K562 (cell line): Measurements from ENCODE around the gene ZNF197. TPM values are rescaled to one million over a fixed set of nuclear protein-coding genes. Genes with fewer than 3 reads are reported as not detected.

Source experiments
- ATF4 ChIP-seq: fragments of 450-650 bp; formaldehyde crosslinking; IDR thresholded peaks from 2 replicates; pipeline ENCODE4 v1.4.0; 2022; ENCODE audit warnings: mild to moderate bottlenecking, moderate library complexity
- BRD4 ChIP-seq: fragments of 200-600 bp; sonication (generic); IDR thresholded peaks from 2 replicates; pipeline ENCODE4 v1.6.1; 2017; ENCODE audit warnings: inconsistent platforms
- BRF1 ChIP-seq: IDR thresholded peaks from 3 replicates; pipeline ENCODE4 v1.6.1; 2011; ENCODE audit warnings: borderline replicate concordance, mild to moderate bottlenecking; ENCODE audit not compliant: insufficient read length; ENCODE audit errors: extremely low read depth
- KLF1 ChIP-seq: fragments of 450-650 bp; IDR thresholded peaks from 2 replicates; pipeline ENCODE4 v1.6.1; 2016; ENCODE audit warnings: missing genetic modification characterization, missing compliant biosample characterization
- KLF16 ChIP-seq: IDR thresholded peaks from 2 replicates; pipeline ENCODE4 v1.6.1; 2016; ENCODE audit warnings: antibody characterized with exemption
- MEF2A ChIP-seq: IDR thresholded peaks from 2 replicates; pipeline ENCODE4 v1.6.1; 2011; ENCODE audit warnings: low read depth, mild to moderate bottlenecking, low read length, moderate library complexity; ENCODE audit not compliant: control insufficient read depth
- NR0B1 ChIP-seq: fragments of 450-650 bp; IDR thresholded peaks from one replicate; pipeline ENCODE4 v1.6.1; 2018; ENCODE audit warnings: mild to moderate bottlenecking, moderate library complexity; ENCODE audit not compliant: partially characterized antibody
- PML ChIP-seq: IDR thresholded peaks from 2 replicates; pipeline ENCODE4 v1.6.1; 2012; ENCODE audit warnings: low read length, inconsistent platforms
- POLR2B ChIP-seq: fragments of 450-650 bp; IDR thresholded peaks from 2 replicates; pipeline ENCODE4 v1.6.1; 2018; ENCODE audit warnings: low read depth; ENCODE audit not compliant: partially characterized antibody
- RBBP5 ChIP-seq: fragments of 200-600 bp; sonication (generic); IDR thresholded peaks from 2 replicates; pipeline ENCODE4 v1.6.1; 2012; ENCODE audit warnings: borderline replicate concordance, mild to moderate bottlenecking, low read length, control low read depth, inconsistent platforms; ENCODE audit not compliant: insufficient read depth, poor library complexity, severe bottlenecking
- RERE ChIP-seq: sonication (generic); formaldehyde crosslinking; IDR thresholded peaks from 2 replicates; pipeline ENCODE4 v1.8.0; 2023; ENCODE audit warnings: missing genetic modification reagents, mild to moderate bottlenecking, borderline replicate concordance
- RFX7 ChIP-seq: fragments of 250-450 bp; sonication (Bioruptor Pico); IDR thresholded peaks from 2 replicates; pipeline ENCODE4 v1.5.1; 2021; ENCODE audit warnings: mild to moderate bottlenecking
- SMAD4 ChIP-seq: fragments of 250-450 bp; sonication (Bioruptor Pico); conservative IDR thresholded peaks from 2 replicates; pipeline ENCODE4 v1.8.0; 2021; ENCODE audit warnings: inconsistent platforms, mild to moderate bottlenecking, moderate library complexity
- SMARCB1 ChIP-seq: IDR thresholded peaks from 2 replicates; pipeline ENCODE4 v1.6.1; 2011; ENCODE audit warnings: improper control_type of control experiment, low read depth; ENCODE audit not compliant: insufficient read length
- TBP ChIP-seq: optimal IDR thresholded peaks from 2 replicates; pipeline ENCODE3; 2011; ENCODE audit warnings: low read depth, low read length, improper control_type of control experiment
- YBX1 ChIP-seq: fragments of 450-650 bp; IDR thresholded peaks from 2 replicates; pipeline ENCODE4 v1.7.1; 2016; ENCODE audit warnings: mild to moderate bottlenecking
- ZNF280A ChIP-seq: fragments of 450-650 bp; IDR thresholded peaks from 2 replicates; pipeline ENCODE4 v1.6.1; 2018; ENCODE audit warnings: mild to moderate bottlenecking, low read depth; ENCODE audit not compliant: partially characterized antibody
- ZNF431 ChIP-seq: sonication (generic); formaldehyde crosslinking; IDR thresholded peaks from 2 replicates; pipeline ENCODE4 v1.8.0; 2022; ENCODE audit warnings: mild to moderate bottlenecking, missing genetic modification reagents
- polyA plus RNA-seq, 8 experiments: library from polyadenylated mRNA; depleted of rRNA in 4 of 8; stranded (reverse) in 5 of 8; unstranded in 3 of 8; fragments of >200 nt; fragmentation: Nextera tagmentation in 2 of 8; fragmentation: Illumina TruSeq in 1 of 8; extraction: Ambion mirVana in 2 of 8; extraction: Trizol in 1 of 8; gene quantifications; 2 replicates each; pipeline versions ENCODE4 v1.2.1 to v1.2.3, GENCODE V29; 2011 to 2014; ENCODE audit warnings: inconsistent platforms in 1 of 8, missing spikeins in 1 of 8
- total RNA-seq, 7 experiments: library from RNA; depleted of rRNA in 6 of 7; stranded (reverse); fragments of >200 nt in 6 of 7; fragmentation: Illumina TruSeq in 2 of 7; extraction: Trizol in 2 of 7; gene quantifications; 2 replicates each; pipeline versions ENCODE4 v1.2.1 to v1.2.3, GENCODE V29; 2011 to 2021; ENCODE audit warnings: low replicate concordance in 1 of 7

Gene ZNF197
- total and polyA plus RNA-seq, 9 of the 15 experiments (the other 6 are each of a cell fraction or from before 2014, with no cell fraction given): 3.5 to 19.1 (median 13.7) TPM

GRCh38 chr3:44648564-44649229 is 23.9 kb downstream of the ZNF197 start, which contains the start of gene ZNF35 (continued):
- TF ChIP-seq YBX1 (no peak), KLF16 (no peak), SMARCB1 (no peak), ZNF280A (no peak), RBBP5 (peak; percentile 80), POLR2B (peak; percentile 81), SMAD4 (CRISPR knock-in tag) (0 out of 2 replicates have a peak, but pooled peaks have one; percentile 56), NR0B1 (no peak), RERE (CRISPR knock-in tag) (no peak), BRD4 (0 out of 2 replicates have a peak, but pooled peaks have one; percentile 48), KLF1 (no peak), BRF1 (no peak), ATF4 (0 out of 2 replicates have a peak, but pooled peaks have one; percentile 32), RFX7 (CRISPR knock-in tag) (no peak), ZNF431 (CRISPR knock-in tag) (0 out of 2 replicates have a peak, but pooled peaks have one; percentile 52), PML (peak; percentile 69; the same call in 1 of the 2 replicates), TBP (peak; percentile 73), MEF2A (no peak)
